Endodermal cell (in vitro differentiated cells): Measurements from ENCODE around the gene ZNF691. TPM values are rescaled to one million over a fixed set of nuclear protein-coding genes. Genes with fewer than 3 reads are reported as not detected.
A peak's percentile ranks its signal among the peaks of the same experiment; 100 is the strongest.

Experiments used
- DNase-seq: peaks from one replicate; pipeline ENCODE4 v3.0.0-alpha.2; 2017
- H3K27ac ChIP-seq: 2 replicates; pipeline ENCODE4 v1.5.1; 2013; ENCODE audit warnings: mild to moderate bottlenecking, low read depth, low read length, moderate library complexity
- H3K27me3 ChIP-seq: 2 replicates; pipeline ENCODE4 v1.6.1; 2013; ENCODE audit warnings: mild to moderate bottlenecking, low read length, moderate library complexity; ENCODE audit not compliant: insufficient read depth, control insufficient read depth, poor library complexity, severe bottlenecking
- H3K36me3 ChIP-seq: 2 replicates; pipeline ENCODE4 v1.7.0; 2013; ENCODE audit warnings: mild to moderate bottlenecking, low read length, moderate library complexity; ENCODE audit not compliant: control insufficient read depth, insufficient read depth
- H3K4me1 ChIP-seq: one replicate; pipeline ENCODE4 v1.7.0; 2013; ENCODE audit warnings: low read length; ENCODE audit not compliant: control insufficient read depth, insufficient read depth
- H3K4me3 ChIP-seq: 2 replicates; pipeline ENCODE4 v1.5.1; 2013; ENCODE audit warnings: mild to moderate bottlenecking, low read length, moderate library complexity
- H3K9ac ChIP-seq: 2 replicates; pipeline ENCODE4 v1.6.1; 2013; ENCODE audit warnings: mild to moderate bottlenecking, low read length, moderate library complexity; ENCODE audit not compliant: poor library complexity, severe bottlenecking; ENCODE audit errors: extremely low read depth
- H3K9me3 ChIP-seq: 2 replicates; pipeline ENCODE4 v1.6.1; 2013; ENCODE audit warnings: mild to moderate bottlenecking, low read length, moderate library complexity; ENCODE audit not compliant: control insufficient read depth
- H3K27ac Mint-ChIP-seq: 2 replicates; pipeline ENCODE4 v1.8.0; 2020; ENCODE audit warnings: mixed read lengths
- H3K27me3 Mint-ChIP-seq: 2 replicates; pipeline ENCODE4 v1.8.0; 2021; ENCODE audit warnings: mild to moderate bottlenecking, mixed read lengths; ENCODE audit not compliant: insufficient read depth
- H3K36me3 Mint-ChIP-seq: 2 replicates; pipeline ENCODE4 v1.8.0; 2020; ENCODE audit warnings: low read depth, mixed read lengths
- H3K4me1 Mint-ChIP-seq: 2 replicates; pipeline ENCODE4 v1.8.0; 2020; ENCODE audit warnings: mixed read lengths
- H3K4me3 Mint-ChIP-seq: 2 replicates; pipeline ENCODE4 v1.8.0; 2020; ENCODE audit warnings: mild to moderate bottlenecking, moderate library complexity, mixed read lengths
- H3K9me3 Mint-ChIP-seq: 2 replicates; pipeline ENCODE4 v1.8.0; 2020; ENCODE audit warnings: mild to moderate bottlenecking, mixed read lengths
- WGBS, 2 experiments: methylation state at CpG; one replicate each; pipeline versions ENCODE4 v1.1.5 to v1.1.7; 2013; ENCODE audit warnings: missing lambda C conversion rate in 2 of 2, mixed read lengths in 1 of 2; ENCODE audit not compliant: insufficient coverage in 1 of 2, insufficient read length in 1 of 2; 5-methylcytosine and 5-hydroxymethylcytosine counted together
- total RNA-seq, 2 donors: library from RNA; stranded (reverse); fragmentation: NEBNext Ultra II Directional in 1 of 2; extraction: Animal tissue kit (Norgen Biotek cat#: 25700) in 1 of 2; gene quantifications; 2 replicates in 1 of 2; 3 replicates in 1 of 2; pipeline ENCODE4 v1.2.1, GENCODE V29; 2021
- TF ChIP-seq, protein P1 (sequence below): fragments of 200-600 bp; sonication (generic); conservative IDR thresholded peaks from 2 replicates; pipeline ENCODE4 v1.5.0; 2021; ENCODE audit warnings: antibody characterized with exemption, mild to moderate bottlenecking

Gene ZNF691
- total RNA-seq, 2 donors from 2014 or later, result 15.5 to 16.6 TPM

DNA sequence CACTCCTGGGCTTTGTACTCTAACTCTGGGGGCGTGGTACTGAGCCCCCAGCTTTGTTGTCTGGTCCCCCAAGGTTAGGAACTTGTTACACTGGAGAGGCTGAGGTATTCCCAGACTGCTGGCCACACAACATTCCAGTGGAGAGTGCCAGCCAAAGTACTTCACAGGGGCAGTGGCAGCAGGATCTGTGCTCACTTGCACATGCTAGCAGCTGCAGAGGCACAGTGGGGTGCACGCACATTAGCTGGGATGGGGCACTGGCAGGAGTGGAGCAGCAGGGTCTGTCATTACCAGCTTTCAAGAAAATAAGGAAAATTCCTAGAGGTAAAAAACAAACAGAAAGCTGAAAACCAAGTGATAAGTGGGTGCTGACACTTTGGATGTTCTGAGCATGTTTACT, 31.0 kb downstream of the ZNF691 start:
- Histone ChIP-seq H3K4me3 (no peak overlapping the region), H3K27me3 (no peaks in the 10 kb centered on the region), H3K27ac (no peak overlapping the region), H3K9ac (no peak overlapping the region), H3K4me1 (no peaks in the 10 kb centered on the region), H3K9me3 (peaks cover 23% of the 10 kb centered on the region), H3K36me3 (no peaks in the 10 kb centered on the region)
- TF ChIP-seq, protein P1, sequence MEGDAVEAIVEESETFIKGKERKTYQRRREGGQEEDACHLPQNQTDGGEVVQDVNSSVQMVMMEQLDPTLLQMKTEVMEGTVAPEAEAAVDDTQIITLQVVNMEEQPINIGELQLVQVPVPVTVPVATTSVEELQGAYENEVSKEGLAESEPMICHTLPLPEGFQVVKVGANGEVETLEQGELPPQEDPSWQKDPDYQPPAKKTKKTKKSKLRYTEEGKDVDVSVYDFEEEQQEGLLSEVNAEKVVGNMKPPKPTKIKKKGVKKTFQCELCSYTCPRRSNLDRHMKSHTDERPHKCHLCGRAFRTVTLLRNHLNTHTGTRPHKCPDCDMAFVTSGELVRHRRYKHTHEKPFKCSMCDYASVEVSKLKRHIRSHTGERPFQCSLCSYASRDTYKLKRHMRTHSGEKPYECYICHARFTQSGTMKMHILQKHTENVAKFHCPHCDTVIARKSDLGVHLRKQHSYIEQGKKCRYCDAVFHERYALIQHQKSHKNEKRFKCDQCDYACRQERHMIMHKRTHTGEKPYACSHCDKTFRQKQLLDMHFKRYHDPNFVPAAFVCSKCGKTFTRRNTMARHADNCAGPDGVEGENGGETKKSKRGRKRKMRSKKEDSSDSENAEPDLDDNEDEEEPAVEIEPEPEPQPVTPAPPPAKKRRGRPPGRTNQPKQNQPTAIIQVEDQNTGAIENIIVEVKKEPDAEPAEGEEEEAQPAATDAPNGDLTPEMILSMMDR, result no peak
- DNase-seq, result peak; percentile 92
- no peak overlapping the region for H3K4me3 Mint-ChIP-seq
- 69 to 83% methylated on average over 2 of the region's 2 CpGs for WGBS, 2 experiments
- H3K27me3 Mint-ChIP-seq, result no peaks in the 10 kb centered on the region
- peak overlapping the region; percentile 46 for H3K27ac Mint-ChIP-seq
- H3K9me3 Mint-ChIP-seq, result peaks cover 20% of the 10 kb centered on the region
- H3K36me3 Mint-ChIP-seq, result no peaks in the 10 kb centered on the region
- peaks cover 25% of the 10 kb centered on the region for H3K4me1 Mint-ChIP-seq

GRCh38 chr1:42880384-42880783, 34.0 kb downstream of the ZNF691 start:
- Histone ChIP-seq H3K9me3 (peaks cover 16% of the 10 kb centered on the region), H3K27ac (no peak overlapping the region), H3K36me3 (no peaks in the 10 kb centered on the region), H3K4me3 (no peak overlapping the region), H3K4me1 (no peaks in the 10 kb centered on the region), H3K27me3 (no peaks in the 10 kb centered on the region), H3K9ac (no peak overlapping the region)
- DNase-seq, result no peak
- Mint-ChIP-seq H3K27ac (no peak overlapping the region), H3K4me1 (peaks cover 17% of the 10 kb centered on the region), H3K9me3 (peaks cover 7% of the 10 kb centered on the region), H3K27me3 (no peaks in the 10 kb centered on the region), H3K36me3 (no peaks in the 10 kb centered on the region), H3K4me3 (no peak overlapping the region)
- WGBS, 2 experiments, result 82 to 84% methylated on average over 3 to 4 of the region's 4 CpGs
- TF ChIP-seq, protein P1, result no peak

- no peaks in the 10 kb centered on the region for H3K9me3 Mint-ChIP-seq
- H3K9ac ChIP-seq, result no peak overlapping the region
Measured at GRCh38 chr1:42886046-42886739, 39.8 kb downstream of the ZNF691 start.

More at GRCh38 chr1:42886046-42886739, 39.8 kb downstream of the ZNF691 start:
- H3K4me1 ChIP-seq, result no peaks in the 10 kb centered on the region
- no peak for DNase-seq
- Mint-ChIP-seq H3K27me3 (no peaks in the 10 kb centered on the region), H3K27ac (no peak overlapping the region), H3K36me3 (no peaks in the 10 kb centered on the region), H3K4me1 (no peaks in the 10 kb centered on the region), H3K4me3 (no peak overlapping the region)
- no peaks in the 10 kb centered on the region for H3K9me3 ChIP-seq
- no peak overlapping the region for H3K27ac ChIP-seq
- TF ChIP-seq, protein P1, result no peak
- no peak overlapping the region for H3K4me3 ChIP-seq
- no peaks in the 10 kb centered on the region for H3K27me3 ChIP-seq
- WGBS, 2 experiments, result 67 to 94% methylated on average over 5 to 15 of the region's 16 CpGs
- no peaks in the 10 kb centered on the region for H3K36me3 ChIP-seq
